Measurements from ENCODE around the gene HLA-A. TPM values are rescaled to one million over a fixed set of nuclear protein-coding genes. Genes with fewer than 3 reads are reported as not detected.

The HLA-A gene
- total RNA-seq, 2 donors from 2014 or later = 272 to 536 TPM

DNA sequence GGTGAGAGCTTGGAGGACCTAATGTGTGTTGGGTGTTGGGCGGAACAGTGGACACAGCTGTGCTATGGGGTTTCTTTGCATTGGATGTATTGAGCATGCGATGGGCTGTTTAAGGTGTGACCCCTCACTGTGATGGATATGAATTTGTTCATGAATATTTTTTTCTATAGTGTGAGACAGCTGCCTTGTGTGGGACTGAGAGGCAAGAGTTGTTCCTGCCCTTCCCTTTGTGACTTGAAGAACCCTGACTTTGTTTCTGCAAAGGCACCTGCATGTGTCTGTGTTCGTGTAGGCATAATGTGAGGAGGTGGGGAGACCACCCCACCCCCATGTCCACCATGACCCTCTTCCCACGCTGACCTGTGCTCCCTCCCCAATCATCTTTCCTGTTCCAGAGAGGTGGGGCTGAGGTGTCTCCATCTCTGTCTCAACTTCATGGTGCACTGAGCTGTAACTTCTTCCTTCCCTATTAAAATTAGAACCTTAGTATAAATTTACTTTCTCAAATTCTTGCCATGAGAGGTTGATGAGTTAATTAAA, 3.0 kb downstream of the HLA-A start:
- peaks cover 9% of the 10 kb centered on the region for H3K36me3 ChIP-seq
- H3K4me3 ChIP-seq = no peak overlapping the region
- no peak for DNase-seq (ENCODE audit: low spot score)
- TF ChIP-seq, protein P1, sequence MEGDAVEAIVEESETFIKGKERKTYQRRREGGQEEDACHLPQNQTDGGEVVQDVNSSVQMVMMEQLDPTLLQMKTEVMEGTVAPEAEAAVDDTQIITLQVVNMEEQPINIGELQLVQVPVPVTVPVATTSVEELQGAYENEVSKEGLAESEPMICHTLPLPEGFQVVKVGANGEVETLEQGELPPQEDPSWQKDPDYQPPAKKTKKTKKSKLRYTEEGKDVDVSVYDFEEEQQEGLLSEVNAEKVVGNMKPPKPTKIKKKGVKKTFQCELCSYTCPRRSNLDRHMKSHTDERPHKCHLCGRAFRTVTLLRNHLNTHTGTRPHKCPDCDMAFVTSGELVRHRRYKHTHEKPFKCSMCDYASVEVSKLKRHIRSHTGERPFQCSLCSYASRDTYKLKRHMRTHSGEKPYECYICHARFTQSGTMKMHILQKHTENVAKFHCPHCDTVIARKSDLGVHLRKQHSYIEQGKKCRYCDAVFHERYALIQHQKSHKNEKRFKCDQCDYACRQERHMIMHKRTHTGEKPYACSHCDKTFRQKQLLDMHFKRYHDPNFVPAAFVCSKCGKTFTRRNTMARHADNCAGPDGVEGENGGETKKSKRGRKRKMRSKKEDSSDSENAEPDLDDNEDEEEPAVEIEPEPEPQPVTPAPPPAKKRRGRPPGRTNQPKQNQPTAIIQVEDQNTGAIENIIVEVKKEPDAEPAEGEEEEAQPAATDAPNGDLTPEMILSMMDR (IDR thresholded peaks at IDR 0.05) = no peak
- H3K27ac ChIP-seq = no peak overlapping the region
- peaks cover 0 to 4% of the 10 kb centered on the region in 2 donors for H3K4me1 ChIP-seq
- no peaks in the 10 kb centered on the region for H3K9me3 ChIP-seq
- no peaks in the 10 kb centered on the region for H3K27me3 ChIP-seq

DNA sequence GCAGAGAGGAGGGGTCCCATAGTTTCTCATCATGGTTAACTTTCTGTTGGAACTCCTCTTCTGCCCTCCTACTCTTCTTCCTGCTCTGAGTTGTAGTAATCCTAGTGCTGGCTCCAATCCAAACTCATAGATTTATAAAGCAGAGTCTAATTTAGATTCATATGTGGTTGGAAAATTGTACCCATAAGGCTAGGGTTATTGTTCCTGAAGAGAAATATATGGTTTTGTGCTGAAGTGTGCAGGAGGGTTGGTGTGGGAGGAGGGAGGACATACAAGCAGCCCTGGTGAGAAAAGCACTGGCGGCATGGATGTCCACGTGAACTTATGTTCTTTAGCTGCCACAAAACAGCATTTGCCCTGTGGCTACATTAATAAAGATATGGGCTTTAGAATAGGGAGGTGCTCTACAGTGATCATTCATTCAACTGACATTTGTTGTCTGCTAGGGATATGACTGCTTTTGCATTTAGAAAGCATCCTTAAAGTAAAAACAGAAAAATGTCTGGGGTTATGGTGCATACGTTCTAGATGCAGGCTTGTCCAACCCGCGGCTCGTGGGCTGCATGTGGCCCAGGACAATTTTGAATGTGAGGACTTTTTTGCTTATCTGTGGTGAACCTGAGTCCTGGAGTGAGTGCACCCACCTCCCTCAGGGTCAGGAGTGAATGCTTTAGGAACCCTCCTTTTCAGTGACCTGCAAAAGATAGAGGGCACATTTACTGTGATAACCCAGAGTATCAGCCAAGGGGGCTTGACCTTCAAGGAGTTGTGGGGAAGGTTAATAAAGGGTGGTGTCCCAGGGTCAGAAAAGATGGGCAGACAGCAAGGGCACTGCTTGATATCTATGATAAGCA, 4.1 kb downstream of the HLA-A start:
- H3K36me3 ChIP-seq = peaks cover 9% of the 10 kb centered on the region
- H3K4me1 ChIP-seq = peaks cover 0 to 4% of the 10 kb centered on the region in 2 donors
- H3K27me3 ChIP-seq = no peaks in the 10 kb centered on the region
- no peak for DNase-seq (ENCODE audit: low spot score)
- no peak overlapping the region for H3K27ac ChIP-seq
- no peak overlapping the region for H3K4me3 ChIP-seq
- H3K9me3 ChIP-seq = no peaks in the 10 kb centered on the region
- TF ChIP-seq, protein P1 (IDR thresholded peaks at IDR 0.05) = no peak

DNA sequence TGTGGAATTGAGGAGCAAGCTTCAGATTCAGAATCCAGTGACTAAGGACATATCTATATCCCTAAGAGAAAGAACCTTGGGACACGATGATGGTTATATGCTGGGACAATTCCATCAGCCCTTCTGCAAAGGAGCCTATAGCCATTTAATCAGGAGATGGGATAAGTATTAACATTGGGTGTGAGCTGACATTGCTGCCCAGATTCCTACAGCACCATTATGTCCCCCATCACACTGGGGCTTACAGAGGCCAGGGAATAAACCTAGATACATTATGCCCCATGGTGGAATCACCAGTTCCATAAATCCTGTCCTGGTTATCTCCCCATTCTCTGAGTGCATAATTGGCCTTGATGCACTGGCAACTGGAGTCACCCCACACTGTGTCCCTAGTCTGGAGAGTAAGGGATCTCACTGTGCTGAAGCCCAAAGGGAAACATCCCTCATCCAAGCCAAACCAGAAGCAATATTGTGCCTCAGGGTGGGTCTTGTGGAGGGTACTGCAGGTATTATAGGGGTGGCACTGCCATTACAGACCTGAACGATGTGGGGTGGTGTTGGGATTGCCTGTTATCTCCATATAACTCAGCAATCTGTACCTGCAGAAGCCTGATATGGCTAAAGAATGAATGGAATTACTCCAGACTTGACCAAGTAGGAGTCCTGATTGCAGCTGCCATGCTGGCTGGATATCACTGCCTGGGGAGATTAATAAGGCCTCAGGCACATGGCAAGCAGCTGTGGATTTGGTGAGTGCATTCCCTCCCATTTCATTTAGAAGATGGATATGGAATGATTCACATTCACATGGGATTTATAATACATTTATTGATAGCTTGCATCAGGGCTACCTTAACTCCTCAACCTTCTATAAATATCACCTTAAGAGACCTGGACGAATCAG, 5.0 kb downstream of the HLA-A start:
- peaks cover 0 to 4% of the 10 kb centered on the region in 2 donors for H3K4me1 ChIP-seq
- no peak overlapping the region for H3K27ac ChIP-seq
- peaks cover 9% of the 10 kb centered on the region for H3K36me3 ChIP-seq
- H3K27me3 ChIP-seq = no peaks in the 10 kb centered on the region
- no peaks in the 10 kb centered on the region for H3K9me3 ChIP-seq
- no peak overlapping the region for H3K4me3 ChIP-seq
- TF ChIP-seq, protein P1 (IDR thresholded peaks at IDR 0.05) = no peak
- DNase-seq (ENCODE audit: low spot score) = no peak

DNA sequence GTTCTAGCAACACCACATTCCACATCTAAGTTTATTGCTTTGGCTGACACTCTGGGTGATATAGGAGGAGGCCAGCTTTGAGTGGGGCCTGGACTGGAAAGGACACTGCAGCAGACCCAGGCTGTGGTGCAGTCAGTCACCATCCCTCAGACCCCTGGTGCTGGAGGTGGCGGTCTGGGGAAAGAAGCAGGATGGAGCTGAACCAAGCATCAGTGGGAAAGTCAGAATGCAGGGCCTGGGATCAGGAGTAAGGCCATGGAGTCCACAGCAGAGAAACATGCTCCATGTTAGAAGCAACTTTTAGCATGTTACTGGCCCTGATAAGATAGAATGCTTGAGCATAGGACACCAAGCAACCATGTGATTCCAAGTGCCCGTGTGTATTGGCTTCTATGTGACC, 5.9 kb downstream of the HLA-A start:
- no peak for DNase-seq (ENCODE audit: low spot score)
- Histone ChIP-seq H3K4me1 (peaks cover 0 to 4% of the 10 kb centered on the region in 2 donors), H3K36me3 (peaks cover 9% of the 10 kb centered on the region), H3K27me3 (no peaks in the 10 kb centered on the region), H3K9me3 (no peaks in the 10 kb centered on the region), H3K27ac (no peak overlapping the region), H3K4me3 (no peak overlapping the region)
- TF ChIP-seq, protein P1 (IDR thresholded peaks at IDR 0.05) = no peak

DNA sequence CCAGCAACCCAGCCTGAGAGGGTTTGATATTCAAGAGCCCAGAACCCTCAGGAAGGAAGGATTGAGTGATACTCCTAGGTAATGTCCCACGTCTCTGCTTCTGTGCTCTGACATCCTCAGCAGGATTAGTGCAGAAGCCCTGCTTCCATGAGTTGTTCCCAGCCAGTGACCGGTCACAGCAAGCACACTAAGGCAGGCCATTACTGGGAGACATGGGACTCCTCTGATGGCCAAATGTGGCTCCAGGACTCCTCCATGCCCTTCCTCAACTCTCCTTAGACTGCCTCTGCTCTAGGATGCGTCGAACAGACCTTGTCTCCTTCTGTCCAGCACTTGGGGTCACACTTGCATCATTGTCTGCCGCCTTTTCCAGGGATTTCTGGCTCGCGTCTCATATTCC, 7.6 kb downstream of the HLA-A start:
- no peaks in the 10 kb centered on the region for H3K9me3 ChIP-seq
- H3K4me3 ChIP-seq = no peak overlapping the region
- DNase-seq (ENCODE audit: low spot score) = no peak
- TF ChIP-seq, protein P1 (IDR thresholded peaks at IDR 0.05) = no peak
- no peak overlapping the region for H3K27ac ChIP-seq
- H3K4me1 ChIP-seq = no peaks in the 10 kb centered on the region
- H3K27me3 ChIP-seq = no peaks in the 10 kb centered on the region
- peaks cover 9% of the 10 kb centered on the region for H3K36me3 ChIP-seq
